PC-3 (cell line): ENCODE measurements around the gene SCN5A. TPM values are rescaled to one million over a fixed set of nuclear protein-coding genes. Genes with fewer than 3 reads are reported as not detected.

Experiments used
- ATAC-seq: fragments of 200-7000 bp; cut with Tn5 transposase; 2 replicates; pipeline ENCODE4 v1.9.1; 2020; ENCODE audit warnings: mild to moderate bottlenecking, moderate library complexity
- BruUV-seq: library from RNA; stranded (reverse); fragments of 400-500 nt; replicated peaks from 2 replicates; lab custom pipeline; 2021; lab: Mats Ljungman, UMichigan
- CTCF ChIA-PET: fragments of 300-600 bp; sonication (Branson Sonifier 250); formaldehyde crosslinking; loops from one replicate; lab custom pipeline; 2022; ENCODE audit warnings: antibody characterized with exemption; lab: Charles Lee
- POLR2A ChIA-PET: fragments of 300-600 bp; sonication (Branson Sonifier 250); formaldehyde crosslinking; loops from one replicate; lab custom pipeline; 2022; ENCODE audit warnings: antibody characterized with exemption; ENCODE audit not compliant: unreplicated experiment; lab: Charles Lee
- DNase-seq: peaks from one replicate; pipeline ENCODE4 v3.0.0-alpha.2; 2015
- H2AFZ ChIP-seq: fragments of 300-600 bp; sonication (generic); 2 replicates; pipeline ENCODE4 v1.6.0; 2016; ENCODE audit warnings: antibody characterized with exemption, low read length
- H3F3A ChIP-seq: fragments of 300-600 bp; sonication (generic); one replicate; pipeline ENCODE4 v1.6.0; 2017; ENCODE audit warnings: antibody characterized with exemption, low read length, control low read depth, mild to moderate bottlenecking; ENCODE audit not compliant: unreplicated experiment
- H3K27ac ChIP-seq: fragments of 300-600 bp; sonication (generic); 2 replicates; pipeline ENCODE4 v1.5.1; 2016; ENCODE audit warnings: mild to moderate bottlenecking, low read length
- H3K27me3 ChIP-seq: fragments of 300-600 bp; sonication (generic); 2 replicates; pipeline ENCODE4 v1.6.1; 2016; ENCODE audit warnings: low read length, mixed read lengths
- H3K36me3 ChIP-seq: fragments of 300-600 bp; sonication (generic); 2 replicates; pipeline ENCODE4 v1.6.1; 2016; ENCODE audit warnings: low read depth, mixed run types, low read length, mixed read lengths
- H3K4me1 ChIP-seq: fragments of 300-600 bp; sonication (generic); 2 replicates; pipeline ENCODE4 v1.5.1; 2016; ENCODE audit warnings: low read length; ENCODE audit not compliant: insufficient read depth
- H3K4me2 ChIP-seq: fragments of 300-600 bp; sonication (generic); 2 replicates; pipeline ENCODE4 v1.6.0; 2016; ENCODE audit warnings: low read length
- H3K4me3 ChIP-seq: fragments of 300-600 bp; sonication (generic); 2 replicates; pipeline ENCODE4 v1.5.1; 2016; ENCODE audit warnings: mild to moderate bottlenecking, low read length, mixed read lengths
- H3K79me2 ChIP-seq: fragments of 300-600 bp; sonication (generic); 2 replicates; pipeline ENCODE4 v1.6.1; 2017; ENCODE audit warnings: low read length, mixed read lengths
- H3K9ac ChIP-seq: fragments of 300-600 bp; sonication (generic); 2 replicates; pipeline ENCODE4 v1.6.0; 2016; ENCODE audit warnings: mild to moderate bottlenecking, low read length
- H3K9me2 ChIP-seq: fragments of 300-600 bp; sonication (generic); replicated peaks from 2 replicates; pipeline ENCODE4 v1.6.1; 2016; ENCODE audit warnings: mixed run types, low read length, mixed read lengths
- H3K9me3 ChIP-seq: fragments of 300-600 bp; sonication (generic); 2 replicates; pipeline ENCODE4 v1.6.1; 2016; ENCODE audit warnings: low read length, mixed read lengths
- H4K20me1 ChIP-seq: fragments of 300-600 bp; sonication (generic); 2 replicates; pipeline ENCODE4 v1.6.1; 2016; ENCODE audit warnings: low read length, mixed read lengths
- EZH2 ChIP-seq: fragments of 300-600 bp; sonication (generic); IDR thresholded peaks from one replicate; pipeline ENCODE4 v1.6.1; 2017; ENCODE audit warnings: antibody characterized with exemption, mild to moderate bottlenecking, low read length; ENCODE audit not compliant: unreplicated experiment
- EZH2phosphoT487 ChIP-seq: fragments of 300-600 bp; sonication (generic); IDR thresholded peaks from 2 replicates; pipeline ENCODE4 v1.6.1; 2018; ENCODE audit warnings: mild to moderate bottlenecking, antibody characterized with exemption, low read length, borderline replicate concordance
- intact Hi-C: fragments of 100-400 bp; cut with micrococcal nuclease; formaldehyde crosslinking; loops from 2 replicates; pipeline ENCODE4 v1.9.0; 2023
- total RNA-seq: library from RNA; depleted of rRNA; stranded (reverse); fragments of >200 nt; gene quantifications from 2 replicates; pipeline ENCODE4 v1.2.3, GENCODE V29; 2014
- TF ChIP-seq, protein P1 (sequence below): fragments of 300-600 bp; sonication (generic); conservative IDR thresholded peaks from 2 replicates; pipeline ENCODE4 v1.5.1; 2017; ENCODE audit warnings: antibody characterized with exemption, low read depth, mild to moderate bottlenecking, low read length

Gene SCN5A
- total RNA-seq, 1 experiment from 2014 or later: not detected

DNA sequence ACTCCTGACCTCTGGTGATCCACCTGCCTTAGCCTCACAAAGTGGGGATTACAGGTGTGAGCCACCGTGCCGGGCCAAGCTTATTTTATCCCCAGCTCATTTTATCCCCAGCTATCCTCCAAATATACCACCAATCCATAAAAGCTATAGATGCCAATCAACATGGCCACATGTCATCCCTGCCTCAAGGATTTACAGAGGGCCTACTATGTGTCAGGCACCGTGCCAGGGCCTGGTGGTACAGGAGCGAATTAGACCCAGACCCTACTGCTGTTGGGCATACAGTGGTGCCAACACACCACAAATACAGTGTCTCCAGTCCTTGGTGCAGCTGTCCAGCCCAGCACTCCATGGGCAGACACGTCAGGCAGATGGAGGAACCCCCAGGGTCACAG is 73.4 kb downstream of the SCN5A start:
- Histone ChIP-seq H4K20me1 (no peaks in the 10 kb centered on the region), H2AFZ (no peak overlapping the region), H3K4me1 (no peaks in the 10 kb centered on the region), H3K27me3 (peaks cover 27% of the 10 kb centered on the region), H3K4me2 (no peak overlapping the region), H3K9ac (no peak overlapping the region), H3K9me3 (no peaks in the 10 kb centered on the region), H3K36me3 (no peaks in the 10 kb centered on the region), H3F3A (no peaks in the 10 kb centered on the region), H3K9me2 (no peaks in the 10 kb centered on the region), H3K27ac (no peak overlapping the region), H3K79me2 (no peaks in the 10 kb centered on the region), H3K4me3 (no peak overlapping the region)
- ATAC-seq (no peak), DNase-seq (no peak)
- TF ChIP-seq, protein P1, sequence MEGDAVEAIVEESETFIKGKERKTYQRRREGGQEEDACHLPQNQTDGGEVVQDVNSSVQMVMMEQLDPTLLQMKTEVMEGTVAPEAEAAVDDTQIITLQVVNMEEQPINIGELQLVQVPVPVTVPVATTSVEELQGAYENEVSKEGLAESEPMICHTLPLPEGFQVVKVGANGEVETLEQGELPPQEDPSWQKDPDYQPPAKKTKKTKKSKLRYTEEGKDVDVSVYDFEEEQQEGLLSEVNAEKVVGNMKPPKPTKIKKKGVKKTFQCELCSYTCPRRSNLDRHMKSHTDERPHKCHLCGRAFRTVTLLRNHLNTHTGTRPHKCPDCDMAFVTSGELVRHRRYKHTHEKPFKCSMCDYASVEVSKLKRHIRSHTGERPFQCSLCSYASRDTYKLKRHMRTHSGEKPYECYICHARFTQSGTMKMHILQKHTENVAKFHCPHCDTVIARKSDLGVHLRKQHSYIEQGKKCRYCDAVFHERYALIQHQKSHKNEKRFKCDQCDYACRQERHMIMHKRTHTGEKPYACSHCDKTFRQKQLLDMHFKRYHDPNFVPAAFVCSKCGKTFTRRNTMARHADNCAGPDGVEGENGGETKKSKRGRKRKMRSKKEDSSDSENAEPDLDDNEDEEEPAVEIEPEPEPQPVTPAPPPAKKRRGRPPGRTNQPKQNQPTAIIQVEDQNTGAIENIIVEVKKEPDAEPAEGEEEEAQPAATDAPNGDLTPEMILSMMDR: no peak
- TF ChIP-seq EZH2phosphoT487: no peak
- TF ChIP-seq EZH2: no peak
- no TSS peak for BruUV-seq
- POLR2A ChIA-PET: no interaction called here
- intact Hi-C loops: no loop called here
- CTCF ChIA-PET: no interaction called here

DNA sequence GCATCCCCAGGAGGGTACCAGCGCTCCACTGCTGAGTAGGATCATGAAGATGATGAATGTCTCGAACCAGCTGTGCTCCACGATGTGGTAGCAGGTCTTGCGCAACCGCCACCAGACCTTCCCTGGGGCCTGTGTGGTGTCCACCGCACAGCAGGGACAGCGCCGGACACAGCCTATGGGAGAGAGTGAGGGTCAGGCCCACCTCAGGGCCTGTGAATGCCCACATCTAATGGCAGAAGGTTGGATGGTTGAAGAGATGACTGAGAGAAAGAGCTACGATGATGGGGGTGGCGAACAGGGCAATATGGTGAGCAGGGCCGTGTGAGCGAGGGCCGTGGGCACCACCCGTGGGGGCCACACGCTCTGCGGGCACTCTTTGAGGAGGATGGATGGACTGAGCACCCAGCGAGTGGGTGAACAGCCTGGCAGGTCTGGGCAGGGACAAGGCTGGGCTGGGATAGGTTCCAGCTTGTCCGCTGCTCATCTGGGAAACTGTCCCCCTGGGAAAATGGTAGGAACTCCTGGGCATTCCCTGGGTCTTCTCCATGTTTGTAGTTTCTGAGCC is 74.1 kb downstream of the SCN5A start:
- no peaks in the 10 kb centered on the region for H3K9me2 ChIP-seq
- H2AFZ ChIP-seq: no peak overlapping the region
- no peaks in the 10 kb centered on the region for H4K20me1 ChIP-seq
- no peak overlapping the region for H3K27ac ChIP-seq
- H3K4me3 ChIP-seq: no peak overlapping the region
- no TSS peak for BruUV-seq
- no peak for DNase-seq
- CTCF ChIA-PET: no interaction called here
- H3K27me3 ChIP-seq: peaks cover 26% of the 10 kb centered on the region
- no peaks in the 10 kb centered on the region for H3K36me3 ChIP-seq
- no peak for ATAC-seq
- H3K79me2 ChIP-seq: no peaks in the 10 kb centered on the region
- H3K9me3 ChIP-seq: no peaks in the 10 kb centered on the region
- intact Hi-C loops: no loop called here
- H3K4me1 ChIP-seq: no peaks in the 10 kb centered on the region
- TF ChIP-seq EZH2phosphoT487 (no peak), EZH2 (no peak)
- TF ChIP-seq, protein P1: no peak
- no peaks in the 10 kb centered on the region for H3F3A ChIP-seq
- POLR2A ChIA-PET: no interaction called here
- no peak overlapping the region for H3K4me2 ChIP-seq
- H3K9ac ChIP-seq: no peak overlapping the region

DNA sequence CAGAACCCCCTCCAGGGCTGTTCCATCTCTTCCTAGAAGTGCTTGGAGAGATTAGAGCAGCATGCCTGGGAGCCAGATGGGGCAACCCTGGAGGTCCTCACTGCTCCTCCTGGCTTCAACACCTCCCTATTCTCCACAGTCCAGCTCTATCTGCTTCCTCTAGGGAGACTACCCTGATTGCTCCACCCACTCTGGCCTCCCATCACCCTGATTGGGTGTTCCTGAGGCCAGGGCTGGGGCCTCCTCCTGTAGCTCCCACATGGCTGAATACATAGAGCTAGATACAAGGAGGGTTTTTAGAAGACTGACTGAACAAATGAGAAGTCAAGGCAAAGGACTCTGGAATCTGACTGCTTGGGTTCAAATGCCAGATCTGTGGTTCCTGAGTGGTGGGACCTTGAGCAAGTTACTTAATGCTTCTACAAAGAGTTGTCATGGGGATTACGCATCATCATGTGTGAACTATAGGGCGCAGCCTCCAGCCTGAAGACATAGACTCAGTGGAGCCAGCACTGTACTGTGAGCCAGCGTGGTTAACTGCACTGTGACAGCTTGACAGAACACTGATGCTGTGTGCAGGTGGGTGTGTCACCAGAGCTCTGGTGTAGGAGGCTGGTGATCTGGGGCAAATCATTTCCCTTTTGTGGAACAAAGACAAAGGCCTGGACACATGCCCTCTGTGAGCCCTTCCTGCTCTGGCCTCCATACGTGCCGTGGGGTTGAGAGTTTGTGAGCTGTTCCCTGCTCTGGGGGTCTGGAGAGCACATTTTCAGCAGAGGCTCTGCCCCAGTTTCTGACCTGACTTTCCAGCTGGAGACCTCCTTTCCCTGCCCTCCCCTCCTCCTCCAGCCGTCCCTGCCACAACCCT is 74.8 kb downstream of the SCN5A start:
- H3K9me3 ChIP-seq: no peaks in the 10 kb centered on the region
- H3K27ac ChIP-seq: no peak overlapping the region
- H3K79me2 ChIP-seq: no peaks in the 10 kb centered on the region
- no TSS peak for BruUV-seq
- ATAC-seq: no peak
- H3K4me1 ChIP-seq: no peaks in the 10 kb centered on the region
- no peaks in the 10 kb centered on the region for H3K36me3 ChIP-seq
- peaks cover 26% of the 10 kb centered on the region for H3K27me3 ChIP-seq
- H3F3A ChIP-seq: no peaks in the 10 kb centered on the region
- H3K4me2 ChIP-seq: no peak overlapping the region
- DNase-seq: no peak
- intact Hi-C loops: no loop called here
- POLR2A ChIA-PET: no interaction called here
- no peaks in the 10 kb centered on the region for H3K9me2 ChIP-seq
- H2AFZ ChIP-seq: no peak overlapping the region
- no peak overlapping the region for H3K9ac ChIP-seq
- CTCF ChIA-PET: no interaction called here
- no peaks in the 10 kb centered on the region for H4K20me1 ChIP-seq
- H3K4me3 ChIP-seq: no peak overlapping the region
- TF ChIP-seq, protein P1: no peak
- TF ChIP-seq EZH2 (no peak), EZH2phosphoT487 (no peak)
